Progenitor cell of endocrine pancreas (in vitro differentiated cells): Measurements from ENCODE around the gene ALOX5. TPM values are rescaled to one million over a fixed set of nuclear protein-coding genes. Genes with fewer than 3 reads are reported as not detected.
A peak's percentile ranks its signal among the peaks of the same experiment; 100 is the strongest.

Experiments
- DNase-seq: peaks from one replicate; pipeline ENCODE4 v3.0.0; 2021; ENCODE audit warnings: low spot score; ENCODE audit not compliant: unreplicated experiment
- H3K27ac Mint-ChIP-seq: 2 replicates; pipeline ENCODE4 v1.8.0; 2021; ENCODE audit warnings: mild to moderate bottlenecking, moderate library complexity, mixed read lengths
- H3K27me3 Mint-ChIP-seq: 2 replicates; pipeline ENCODE4 v1.8.0; 2021; ENCODE audit warnings: mixed read lengths
- H3K36me3 Mint-ChIP-seq: 2 replicates; pipeline ENCODE4 v1.8.0; 2022; ENCODE audit warnings: mixed read lengths; ENCODE audit not compliant: insufficient read depth
- H3K4me1 Mint-ChIP-seq: 2 replicates; pipeline ENCODE4 v1.8.0; 2021; ENCODE audit warnings: low read depth, mixed read lengths
- H3K4me3 Mint-ChIP-seq: 2 replicates; pipeline ENCODE4 v1.8.0; 2021; ENCODE audit warnings: low read depth, mild to moderate bottlenecking, moderate library complexity, mixed read lengths
- H3K9me3 Mint-ChIP-seq: 2 replicates; pipeline ENCODE4 v1.8.0; 2021; ENCODE audit warnings: low read depth, mixed read lengths
- CTCF ChIP-seq: fragments of 200-600 bp; sonication (generic); IDR thresholded peaks from one replicate; pipeline ENCODE4 v1.5.0; 2021; ENCODE audit warnings: antibody characterized with exemption, mild to moderate bottlenecking; ENCODE audit not compliant: unreplicated experiment
- total RNA-seq: library from RNA; stranded (reverse); gene quantifications from 2 replicates; pipeline ENCODE4 v1.2.1, GENCODE V29; 2021

The ALOX5 gene
- total RNA-seq, 1 donor from 2014 or later, result 1.9 TPM

GRCh38 chr10:45460235-45460878 lies 86.3 kb downstream of the ALOX5 start:
- peaks cover 4% of the 10 kb centered on the region for H3K4me1 Mint-ChIP-seq
- no peak for DNase-seq
- peaks cover 11% of the 10 kb centered on the region for H3K36me3 Mint-ChIP-seq
- peak overlapping the region; percentile 8 for H3K27ac Mint-ChIP-seq
- H3K9me3 Mint-ChIP-seq, result no peaks in the 10 kb centered on the region
- no peak overlapping the region for H3K4me3 Mint-ChIP-seq
- TF ChIP-seq CTCF, result no peak
- H3K27me3 Mint-ChIP-seq, result no peaks in the 10 kb centered on the region

DNA sequence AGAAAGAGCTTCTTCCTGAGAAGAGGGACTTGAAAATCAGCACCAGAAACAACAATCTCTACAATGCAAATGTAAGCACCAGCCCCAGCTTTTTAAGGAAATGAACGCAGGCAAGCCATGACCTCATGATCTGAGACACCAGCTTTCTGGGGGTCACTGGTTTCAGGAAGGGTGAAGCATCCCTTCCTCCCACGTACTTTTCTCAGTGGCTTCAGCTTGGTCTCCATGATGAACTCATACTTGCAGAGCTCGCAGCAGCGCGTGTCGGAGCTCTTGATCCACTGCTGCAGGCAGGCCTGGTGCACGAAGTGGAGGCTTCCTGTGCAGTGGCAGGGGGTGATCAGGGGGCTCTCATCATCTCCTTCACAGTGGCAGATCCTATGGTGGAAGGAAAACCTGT lies 87.0 kb downstream of the ALOX5 start:
- no peaks in the 10 kb centered on the region for H3K27me3 Mint-ChIP-seq
- no peak overlapping the region for H3K27ac Mint-ChIP-seq
- H3K4me1 Mint-ChIP-seq, result peaks cover 5% of the 10 kb centered on the region
- peaks cover 10% of the 10 kb centered on the region for H3K36me3 Mint-ChIP-seq
- H3K4me3 Mint-ChIP-seq, result no peak overlapping the region
- DNase-seq, result no peak
- no peak for TF ChIP-seq CTCF
- H3K9me3 Mint-ChIP-seq, result no peaks in the 10 kb centered on the region

GRCh38 chr10:45463244-45464116 lies 89.5 kb downstream of the ALOX5 start:
- TF ChIP-seq CTCF, result no peak
- no peak overlapping the region for H3K4me3 Mint-ChIP-seq

DNA sequence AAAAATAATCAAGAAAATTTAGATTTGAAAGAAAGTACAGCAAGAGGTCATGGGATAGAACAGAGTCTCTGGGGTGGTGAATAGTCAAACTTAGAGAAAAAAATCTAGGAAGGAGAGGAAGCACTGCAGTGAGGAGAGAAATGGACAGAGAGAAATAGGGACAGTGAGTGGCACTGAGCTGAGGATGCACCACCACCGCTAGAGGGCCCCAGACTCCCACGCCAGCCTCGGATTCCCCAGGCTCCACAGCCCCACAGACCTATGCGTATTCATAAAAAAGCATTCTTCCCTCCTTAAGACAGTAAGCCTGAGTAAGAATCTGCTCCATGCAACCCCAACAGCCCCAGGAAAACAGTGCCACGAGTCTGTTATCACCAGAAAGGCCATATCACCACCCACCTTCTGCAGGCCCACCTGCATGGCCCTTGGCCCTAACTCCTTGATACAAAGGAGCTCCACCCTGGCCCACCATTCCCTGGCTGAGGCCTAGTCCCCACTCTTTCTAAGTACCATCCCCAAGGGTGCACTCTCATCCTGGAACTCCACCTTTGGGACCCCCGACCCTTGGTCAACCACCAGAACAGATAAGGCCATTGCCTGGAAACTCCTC lies 91.0 kb downstream of the ALOX5 start:
- Mint-ChIP-seq H3K36me3 (peaks cover 3% of the 10 kb centered on the region), H3K9me3 (no peaks in the 10 kb centered on the region), H3K4me3 (no peak overlapping the region), H3K27ac (peak overlapping the region; percentile 60), H3K27me3 (no peaks in the 10 kb centered on the region), H3K4me1 (peaks cover 12% of the 10 kb centered on the region)
- peak; percentile 93 for TF ChIP-seq CTCF
- DNase-seq, result peak; percentile 69

More at GRCh38 chr10:45463244-45464116, 89.5 kb downstream of the ALOX5 start:
- H3K4me1 Mint-ChIP-seq, result peaks cover 9% of the 10 kb centered on the region
- no peak overlapping the region for H3K27ac Mint-ChIP-seq
- peaks cover 6% of the 10 kb centered on the region for H3K36me3 Mint-ChIP-seq
- H3K27me3 Mint-ChIP-seq, result no peaks in the 10 kb centered on the region
- no peaks in the 10 kb centered on the region for H3K9me3 Mint-ChIP-seq
- no peak for DNase-seq

DNA sequence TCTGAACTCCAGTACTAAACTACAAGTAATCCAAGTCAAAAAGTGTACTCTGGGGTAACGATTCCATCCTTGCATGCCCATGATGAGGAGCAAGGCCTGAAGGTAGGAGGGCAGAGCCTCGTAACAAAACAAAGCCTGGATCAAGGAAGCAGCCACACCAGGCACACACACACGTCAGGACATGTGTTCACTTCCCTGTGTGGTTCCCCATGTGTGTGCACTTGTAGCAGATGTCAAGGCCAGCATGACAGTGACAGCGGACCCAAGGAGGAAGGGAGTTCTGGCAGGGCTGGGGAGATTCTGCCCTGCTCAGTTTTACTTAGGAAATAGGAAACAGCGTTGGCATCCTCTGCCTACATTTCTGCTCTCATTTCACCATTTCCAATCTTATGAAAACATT lies 92.8 kb downstream of the ALOX5 start:
- H3K27ac Mint-ChIP-seq, result no peak overlapping the region
- no peaks in the 10 kb centered on the region for H3K27me3 Mint-ChIP-seq
- TF ChIP-seq CTCF, result no peak
- no peaks in the 10 kb centered on the region for H3K9me3 Mint-ChIP-seq
- H3K4me3 Mint-ChIP-seq, result no peak overlapping the region
- DNase-seq, result no peak
- H3K4me1 Mint-ChIP-seq, result peaks cover 27% of the 10 kb centered on the region
- H3K36me3 Mint-ChIP-seq, result no peaks in the 10 kb centered on the region
